KMS-11 (cell line): Measurements from ENCODE around the gene LUZP1.

Experiments
- H2AFZ ChIP-seq: fragments of 200-600 bp; sonication (generic); 2 replicates; pipeline ENCODE4 v1.6.1; 2016; ENCODE audit warnings: antibody characterized with exemption, mixed run types, low read depth
- H3K27ac ChIP-seq: fragments of 200-600 bp; sonication (generic); 2 replicates; pipeline ENCODE4 v1.6.1; 2016; ENCODE audit warnings: mild to moderate bottlenecking, mixed run types
- H3K27me3 ChIP-seq: fragments of 200-600 bp; sonication (generic); 2 replicates; pipeline ENCODE4 v1.6.1; 2017; ENCODE audit warnings: mild to moderate bottlenecking, low read depth, mixed run types, moderate library complexity; ENCODE audit not compliant: insufficient read depth
- H3K36me3 ChIP-seq: fragments of 200-600 bp; sonication (generic); 2 replicates; pipeline ENCODE4 v1.6.1; 2017; ENCODE audit warnings: mild to moderate bottlenecking, mixed run types; ENCODE audit not compliant: insufficient read depth
- H3K4me1 ChIP-seq: fragments of 200-600 bp; sonication (generic); 2 replicates; pipeline ENCODE4 v1.6.1; 2016; ENCODE audit warnings: mild to moderate bottlenecking, low read depth, mixed run types; ENCODE audit not compliant: poor library complexity, severe bottlenecking
- H3K4me2 ChIP-seq: fragments of 200-600 bp; sonication (generic); 2 replicates; pipeline ENCODE4 v1.7.0; 2016; ENCODE audit warnings: mild to moderate bottlenecking, mixed run types
- H3K4me3 ChIP-seq: fragments of 200-600 bp; sonication (generic); IDR thresholded peaks from 2 replicates; pipeline ENCODE4 v1.6.1; 2017; ENCODE audit warnings: low read depth, low read length, mixed read lengths; ENCODE audit not compliant: insufficient read depth
- H3K79me2 ChIP-seq: fragments of 200-600 bp; sonication (generic); 2 replicates; pipeline ENCODE4 v1.6.1; 2016; ENCODE audit warnings: low read depth, mixed run types; ENCODE audit not compliant: insufficient read depth
- H3K9ac ChIP-seq: fragments of 200-600 bp; sonication (generic); 2 replicates; pipeline ENCODE4 v1.6.1; 2016; ENCODE audit warnings: mild to moderate bottlenecking, mixed run types
- H4K20me1 ChIP-seq: fragments of 200-600 bp; sonication (generic); 2 replicates; pipeline ENCODE4 v1.6.1; 2016; ENCODE audit warnings: mild to moderate bottlenecking, mixed run types; ENCODE audit not compliant: insufficient read depth
- CTCF ChIP-seq: fragments of 200-600 bp; sonication (generic); conservative IDR thresholded peaks from 2 replicates; pipeline ENCODE4 v1.6.1; 2017; ENCODE audit warnings: low read depth, mild to moderate bottlenecking, antibody characterized with exemption, low read length, moderate library complexity, mixed read lengths

LUZP1 gene

DNA sequence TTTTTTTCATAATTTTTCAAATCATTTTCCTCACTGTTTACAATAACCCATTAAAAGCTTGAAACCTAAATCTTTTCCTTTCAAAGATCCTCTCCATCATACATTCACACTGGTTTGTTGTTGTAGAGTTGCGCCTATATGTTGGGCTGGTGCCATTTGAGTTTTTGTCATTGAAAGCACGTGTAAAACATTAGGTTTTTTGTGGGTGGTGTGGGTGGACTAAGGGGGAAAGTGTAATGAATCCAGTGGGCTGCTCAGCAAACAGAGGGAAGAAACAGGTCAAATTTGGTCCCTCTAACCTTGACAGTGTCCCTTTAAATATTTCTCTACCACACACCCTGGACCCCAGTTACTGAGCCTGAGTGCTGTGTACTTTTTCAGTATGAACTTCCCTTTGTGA, 102.6 kb downstream of the LUZP1 start:
- Histone ChIP-seq H3K4me1 (no peaks in the 10 kb centered on the region), H3K79me2 (no peaks in the 10 kb centered on the region), H4K20me1 (no peaks in the 10 kb centered on the region), H2AFZ (no peak overlapping the region), H3K4me3 (no peak overlapping the region), H3K36me3 (no peaks in the 10 kb centered on the region), H3K27ac (no peak overlapping the region), H3K4me2 (no peak overlapping the region), H3K27me3 (no peaks in the 10 kb centered on the region), H3K9ac (no peak overlapping the region)
- TF ChIP-seq CTCF = no peak

GRCh38 chr1:23065385-23065784, 103.3 kb downstream of the LUZP1 start:
- Histone ChIP-seq H3K4me3 (no peak overlapping the region), H3K27me3 (no peaks in the 10 kb centered on the region), H3K36me3 (no peaks in the 10 kb centered on the region), H3K9ac (no peak overlapping the region), H3K27ac (no peak overlapping the region), H3K79me2 (no peaks in the 10 kb centered on the region), H2AFZ (no peak overlapping the region), H3K4me2 (no peak overlapping the region), H3K4me1 (no peaks in the 10 kb centered on the region), H4K20me1 (no peaks in the 10 kb centered on the region)
- no peak for TF ChIP-seq CTCF

- H2AFZ ChIP-seq = no peak overlapping the region
- no peak overlapping the region for H3K4me3 ChIP-seq
- no peaks in the 10 kb centered on the region for H3K79me2 ChIP-seq
- no peaks in the 10 kb centered on the region for H4K20me1 ChIP-seq
- H3K36me3 ChIP-seq = no peaks in the 10 kb centered on the region
- no peaks in the 10 kb centered on the region for H3K4me1 ChIP-seq
- H3K4me2 ChIP-seq = no peak overlapping the region
- H3K27me3 ChIP-seq = no peaks in the 10 kb centered on the region
- no peak overlapping the region for H3K9ac ChIP-seq
- no peak overlapping the region for H3K27ac ChIP-seq
- TF ChIP-seq CTCF = no peak
Measured at GRCh38 chr1:23062271-23062670, 106.4 kb downstream of the LUZP1 start.

DNA sequence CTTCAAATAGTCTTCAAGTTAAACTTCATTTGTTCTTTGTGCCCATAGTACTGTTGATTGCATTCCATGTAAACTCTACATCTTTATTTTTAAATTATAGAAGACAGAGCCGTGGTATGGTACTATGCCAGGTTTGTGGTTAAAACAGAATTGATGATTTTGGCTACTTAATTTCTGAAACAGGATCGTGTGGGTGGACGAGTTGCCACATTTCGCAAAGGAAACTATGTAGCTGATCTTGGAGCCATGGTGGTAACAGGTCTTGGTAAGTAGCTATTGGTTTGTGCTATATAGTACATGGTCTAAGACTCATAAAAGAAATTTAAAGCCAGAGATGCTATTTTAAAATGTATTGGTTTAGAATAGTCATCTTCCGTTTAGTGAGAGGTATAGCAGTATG, 111.4 kb downstream of the LUZP1 start:
- no peaks in the 10 kb centered on the region for H3K27me3 ChIP-seq
- no peaks in the 10 kb centered on the region for H3K36me3 ChIP-seq
- TF ChIP-seq CTCF = no peak
- H2AFZ ChIP-seq = no peak overlapping the region
- no peaks in the 10 kb centered on the region for H3K4me1 ChIP-seq
- no peak overlapping the region for H3K4me2 ChIP-seq
- no peaks in the 10 kb centered on the region for H4K20me1 ChIP-seq
- H3K27ac ChIP-seq = no peak overlapping the region
- H3K9ac ChIP-seq = no peak overlapping the region
- no peaks in the 10 kb centered on the region for H3K79me2 ChIP-seq
- no peak overlapping the region for H3K4me3 ChIP-seq
